ENCODE measurements around the gene LAMA2.
"Not testable (repeated sequence)": the region's sequence is repeated elsewhere in the genome, so short reads cannot be mapped to it uniquely, and the experiment has no call there.

Gene LAMA2

DNA sequence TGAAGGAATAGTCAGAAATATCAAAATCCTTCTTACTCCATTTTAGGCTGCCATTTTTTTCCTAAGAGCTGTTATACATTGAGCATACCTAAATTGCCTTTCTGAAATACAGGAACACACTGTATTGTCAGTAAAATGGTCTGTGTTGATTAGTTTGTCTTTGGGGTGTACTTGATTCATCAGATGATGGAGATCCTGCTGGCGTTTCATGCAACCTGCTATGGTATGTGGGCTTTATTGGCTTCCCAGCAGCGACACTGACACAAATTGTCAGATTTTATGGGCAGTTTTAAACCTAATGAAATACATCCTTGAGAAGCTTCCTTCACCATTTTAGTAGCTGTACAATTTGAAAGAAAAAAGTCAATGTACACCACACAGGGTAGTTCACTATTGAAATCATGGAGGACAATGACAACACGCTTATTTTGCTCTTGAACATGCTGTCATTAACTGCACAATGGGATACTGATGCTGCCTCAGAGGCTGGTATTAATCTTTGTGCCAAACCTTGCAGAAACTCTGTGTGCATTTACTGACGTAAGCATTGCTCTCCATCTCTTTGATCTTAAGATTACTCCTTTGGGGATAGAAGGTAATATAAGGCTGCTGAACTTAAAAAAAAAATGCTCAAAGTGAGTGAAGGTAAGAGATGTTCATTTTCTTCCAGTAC lies 124.9 kb downstream of the LAMA2 start:
- no peak for DNase-seq

DNA sequence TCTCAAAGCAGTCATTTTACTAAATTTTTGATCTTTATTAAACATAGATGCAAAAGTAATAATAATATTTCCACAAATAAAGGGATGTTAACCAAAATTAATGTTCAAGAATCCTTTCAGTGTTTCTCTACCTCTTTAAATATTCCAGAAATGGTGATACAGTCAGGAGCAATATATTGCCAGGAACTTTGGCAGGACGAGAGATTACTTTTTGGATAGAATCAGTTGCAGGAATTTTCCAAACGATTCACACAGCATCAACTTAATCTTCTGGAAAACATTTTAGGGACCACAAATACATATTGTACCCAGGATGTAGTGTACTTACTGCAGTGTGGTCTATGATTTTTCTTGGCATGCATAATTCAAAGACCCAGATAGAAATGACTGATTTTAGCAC lies 125.7 kb downstream of the LAMA2 start:
- DNase-seq, result no peak

- DNase-seq, result peak; percentile 25
These were observed 126.9 kb downstream of the LAMA2 start for GRCh38 chr6:129009851-129010250.

DNA sequence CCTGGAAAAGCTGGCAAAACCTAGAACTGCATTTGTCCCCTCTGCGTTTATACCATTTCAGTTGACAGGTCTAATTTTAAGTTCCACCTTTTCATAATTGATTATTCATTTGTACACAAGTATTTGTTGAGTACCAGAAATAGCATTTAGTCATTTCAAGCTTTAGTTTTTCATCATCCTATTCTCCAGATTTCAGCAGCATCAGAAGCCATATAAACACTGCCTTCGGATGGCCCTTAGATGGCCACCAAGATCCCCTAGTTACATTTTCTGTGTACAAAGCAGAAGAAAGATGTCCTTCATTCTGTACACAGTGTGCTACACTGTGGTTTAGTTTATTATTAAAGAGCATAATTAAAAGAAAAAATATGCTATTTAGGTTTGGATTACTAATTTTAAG lies 131.4 kb downstream of the LAMA2 start:
- no peak for DNase-seq

DNA sequence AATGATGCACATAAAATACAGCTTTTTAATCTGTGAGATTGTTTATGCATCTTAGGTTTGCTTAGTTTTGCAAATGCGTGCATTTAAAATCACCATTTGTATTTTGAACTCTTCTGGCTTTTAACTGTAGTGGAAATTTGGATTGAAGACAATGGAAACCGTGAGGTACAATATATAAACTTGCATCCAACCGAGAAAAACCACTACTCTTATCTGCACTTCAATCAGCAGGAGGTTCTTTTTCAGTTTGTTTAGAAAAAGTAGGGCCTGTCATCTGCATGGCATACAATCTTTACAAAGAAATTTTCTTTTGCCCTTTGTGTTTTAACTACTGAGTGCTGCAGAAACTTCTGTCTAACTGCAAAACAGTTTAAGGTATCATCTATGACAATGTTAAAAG lies 132.8 kb downstream of the LAMA2 start:
- no peak for DNase-seq

DNA sequence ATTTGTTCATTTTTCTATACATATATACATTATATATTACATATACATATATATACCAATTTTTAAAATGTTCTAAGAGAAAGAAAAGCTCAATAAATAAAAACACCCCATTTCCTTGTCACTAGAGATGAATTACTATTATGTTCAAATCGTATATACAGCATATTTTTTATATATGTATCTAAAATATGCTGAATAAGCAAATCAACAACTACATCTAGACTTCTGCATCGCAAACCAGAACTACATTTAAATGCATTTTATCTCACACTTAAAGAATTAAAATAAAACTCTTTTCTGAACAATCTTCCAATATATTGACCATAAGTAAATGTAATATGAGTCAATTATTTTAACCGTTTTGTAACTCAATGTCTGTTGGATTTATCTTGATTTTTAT lies 133.9 kb downstream of the LAMA2 start:
- no peak for DNase-seq

DNA sequence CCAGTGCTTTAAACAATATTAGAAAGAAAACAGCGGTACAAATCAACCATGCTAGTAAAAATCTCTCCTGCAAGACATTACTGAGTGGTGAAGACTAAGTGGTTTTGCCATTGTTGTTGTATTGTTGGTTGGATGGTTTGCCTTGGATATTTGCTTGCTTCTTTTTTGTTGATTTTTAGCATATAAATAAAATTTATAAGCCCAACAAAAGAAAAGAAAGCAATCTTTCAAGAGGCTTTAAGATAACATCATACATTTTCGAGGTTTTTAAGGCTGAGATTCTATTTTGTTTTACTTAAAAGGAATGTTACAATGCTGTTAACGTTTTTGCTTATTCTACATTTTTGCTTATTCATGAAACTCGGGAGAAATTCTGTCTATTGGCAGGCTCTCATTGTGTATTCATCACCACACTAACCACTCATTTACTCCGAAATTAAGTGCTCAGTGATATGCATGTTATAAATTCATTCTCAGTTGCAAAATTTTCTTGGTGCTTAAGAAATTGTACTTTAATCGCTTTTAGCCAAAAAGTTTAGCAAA lies 139.1 kb downstream of the LAMA2 start:
- DNase-seq, result no peak

DNA sequence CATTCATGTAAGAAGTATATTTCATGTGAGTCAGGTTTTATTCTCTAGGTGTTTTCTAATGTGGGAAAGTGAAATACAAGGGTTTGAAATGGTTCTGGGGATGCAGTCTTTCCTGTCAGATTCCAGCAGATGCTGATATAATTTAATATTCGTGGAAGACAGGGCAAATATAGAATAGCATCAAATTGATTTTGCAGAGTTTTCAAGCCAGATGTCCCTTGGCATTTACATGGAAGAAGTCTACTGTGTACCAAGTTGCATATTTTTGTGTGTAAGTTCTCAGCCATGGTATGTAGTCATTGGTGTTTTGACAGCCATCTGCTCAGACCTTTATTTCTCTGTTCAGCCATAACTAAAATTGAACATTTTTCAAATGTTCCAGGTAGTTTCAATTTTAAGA lies 143.7 kb downstream of the LAMA2 start:
- DNase-seq, result no peak

DNA sequence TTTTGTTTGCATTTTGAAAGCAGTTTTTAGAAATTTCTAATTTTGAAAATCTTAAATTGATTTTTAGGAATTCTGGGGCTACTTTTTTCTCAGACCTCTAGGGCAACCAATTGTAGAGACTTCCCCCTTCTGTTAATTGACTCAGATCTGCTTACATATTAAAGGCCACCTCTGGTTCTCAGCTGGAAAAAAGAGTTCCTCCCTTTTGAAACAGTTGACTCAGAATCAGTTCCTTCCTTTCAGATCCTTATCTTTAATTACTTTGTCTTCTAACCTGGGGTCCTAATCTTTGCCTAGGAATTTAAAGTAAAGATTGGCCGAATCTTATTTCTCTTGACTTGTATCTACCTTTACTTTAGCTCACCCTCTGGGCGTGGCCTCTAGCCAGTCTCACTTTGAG lies 146.8 kb downstream of the LAMA2 start:
- DNase-seq, result no peak

GRCh38 chr6:129030215-129030614 lies 147.3 kb downstream of the LAMA2 start:
- DNase-seq, result no peak

DNA sequence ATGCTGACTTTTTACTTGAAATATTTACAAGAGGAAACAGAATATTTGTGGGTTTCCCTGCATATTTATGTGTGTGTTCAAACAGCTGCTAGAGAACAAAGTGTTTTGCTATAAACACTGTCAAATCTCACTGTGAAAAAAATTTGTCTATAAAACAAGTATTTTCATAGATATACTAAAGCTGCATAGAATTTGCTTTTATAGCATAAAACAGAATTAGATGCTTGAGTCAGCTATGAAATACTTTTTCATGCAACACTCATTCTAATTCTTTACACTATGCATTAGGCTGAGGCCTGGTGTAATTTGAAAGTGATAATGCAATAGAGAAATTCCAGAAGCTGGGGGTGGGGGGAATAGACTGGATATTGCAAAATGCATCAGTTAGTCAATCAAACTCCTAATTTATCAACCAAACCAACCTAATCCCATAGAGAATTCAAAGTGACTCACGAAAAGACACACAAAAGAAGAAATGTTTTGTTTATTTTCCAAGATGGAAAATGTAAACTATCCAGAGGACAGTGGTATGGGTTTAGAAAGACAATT lies 148.2 kb downstream of the LAMA2 start:
- no peak for DNase-seq

- DNase-seq, result no peak
These were observed 149.7 kb downstream of the LAMA2 start for GRCh38 chr6:129032602-129033001.

DNA sequence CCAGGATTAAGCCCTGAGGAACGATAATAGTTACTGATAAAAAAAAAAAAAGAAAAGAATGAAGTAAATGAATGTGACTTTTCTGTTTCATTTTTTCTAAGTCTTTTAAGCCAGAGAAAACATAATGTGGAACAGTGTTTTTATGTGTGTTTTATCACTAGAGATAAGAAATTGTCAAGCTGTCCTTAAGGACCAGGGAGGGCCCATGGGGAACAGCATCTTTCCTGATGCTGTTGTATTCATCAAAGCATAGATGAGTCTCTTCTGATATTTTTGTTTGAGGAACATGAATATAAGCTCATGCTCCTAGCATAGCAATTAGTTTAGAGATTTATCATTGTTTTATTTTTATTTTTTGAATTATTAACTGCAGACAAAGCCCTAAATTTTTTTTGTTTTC lies 150.2 kb downstream of the LAMA2 start:
- DNase-seq, result no peak

DNA sequence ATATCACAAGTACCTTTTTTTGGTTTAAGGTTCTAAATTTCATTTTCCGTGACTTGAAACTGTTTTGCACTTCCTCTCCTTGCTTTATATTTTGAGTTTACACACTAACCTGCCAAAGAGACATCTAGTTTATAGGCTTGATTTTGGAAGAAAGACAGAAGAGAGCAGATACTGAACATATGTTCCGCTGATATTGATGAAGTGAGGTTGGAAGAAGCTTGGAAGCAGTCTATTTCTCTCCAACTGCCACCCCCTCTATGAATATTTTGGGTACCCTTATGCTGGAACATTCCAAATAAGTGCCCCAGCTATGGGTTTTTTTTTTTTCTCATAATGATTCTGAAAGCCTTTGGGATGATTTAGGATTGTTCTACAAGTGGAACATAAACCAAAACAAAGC lies 150.6 kb downstream of the LAMA2 start:
- DNase-seq, result no peak

DNA sequence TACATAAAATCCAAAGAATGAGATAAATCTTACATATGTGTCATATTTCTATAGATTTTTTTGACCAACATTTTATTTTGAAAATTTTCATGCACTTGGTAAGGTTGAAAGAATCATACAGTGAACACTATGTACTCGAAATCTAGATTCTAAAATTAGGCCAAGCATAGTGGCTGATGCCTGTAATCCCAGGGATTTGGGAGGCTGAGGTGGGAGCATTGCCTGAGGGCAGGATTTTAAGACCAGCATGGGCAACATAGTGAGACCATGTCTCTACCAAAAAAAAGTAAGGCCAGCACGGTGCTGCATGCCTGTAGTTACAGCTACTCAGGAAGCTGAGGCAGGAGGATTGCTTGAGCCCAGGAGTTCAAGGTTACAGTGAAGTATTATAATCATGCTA lies 158.6 kb downstream of the LAMA2 start:
- no peak for DNase-seq

- no peak for DNase-seq
These were observed 163.6 kb downstream of the LAMA2 start for GRCh38 chr6:129046526-129046925.

- no peak for DNase-seq
These were observed 164.9 kb downstream of the LAMA2 start for GRCh38 chr6:129047834-129048233.

DNA sequence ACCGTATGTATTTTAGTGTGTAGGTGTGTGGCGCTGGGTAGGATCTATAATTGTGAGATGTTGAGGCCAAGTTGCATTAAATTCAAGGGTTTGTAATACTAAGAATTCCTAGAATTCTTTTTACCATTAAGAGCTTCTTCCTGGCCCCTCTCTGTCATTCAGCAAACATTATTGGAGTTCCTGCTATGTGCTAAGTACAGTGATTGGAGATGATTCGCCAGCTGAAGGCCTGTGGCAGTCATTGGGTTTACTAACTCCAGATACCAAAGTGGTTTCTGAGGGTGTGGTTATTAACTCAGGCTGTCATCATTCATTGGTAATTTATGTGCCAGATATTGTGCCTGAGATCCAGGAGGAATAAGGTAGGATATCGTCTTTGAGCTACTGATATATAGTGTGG lies 167.1 kb downstream of the LAMA2 start:
- no peak for DNase-seq

DNA sequence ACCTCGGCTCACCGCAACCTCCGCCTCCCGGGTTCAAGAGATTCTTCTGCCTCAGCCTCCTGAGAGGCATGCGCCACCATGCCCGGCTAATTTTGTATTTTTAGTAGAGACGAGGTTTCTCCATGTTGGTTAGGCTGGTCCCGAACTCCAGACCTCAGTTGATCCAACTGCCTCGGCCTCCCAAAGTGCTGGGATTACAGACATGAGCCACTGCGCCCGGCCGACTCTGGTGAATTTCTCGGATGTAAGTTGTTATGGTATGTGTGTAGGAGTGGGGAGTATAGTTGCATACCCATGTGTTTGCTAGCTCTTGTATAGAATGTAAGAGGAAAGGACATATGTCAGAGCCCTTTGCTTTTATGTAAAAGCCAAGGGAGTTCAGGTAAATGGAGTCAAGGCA lies 170.2 kb downstream of the LAMA2 start:
- not testable (repeated sequence) for DNase-seq

GRCh38 chr6:129055796-129056195 lies 172.9 kb downstream of the LAMA2 start:
- no peak for DNase-seq

DNA sequence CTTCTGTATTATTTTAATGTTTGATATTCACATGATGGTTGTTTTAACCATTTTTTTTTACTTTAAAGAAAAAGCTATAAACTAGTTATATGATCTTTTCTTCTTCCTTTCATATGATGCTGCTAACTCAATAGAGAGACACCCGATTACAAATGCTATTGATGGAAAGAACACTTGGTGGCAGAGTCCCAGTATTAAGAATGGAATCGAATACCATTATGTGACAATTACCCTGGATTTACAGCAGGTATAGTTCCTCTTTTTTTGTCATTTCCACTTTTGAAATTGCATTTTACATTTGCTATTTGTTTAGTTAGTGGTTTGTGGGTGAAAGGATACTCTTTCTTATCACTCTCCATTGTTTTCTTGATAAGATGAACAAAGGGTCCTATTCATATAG lies 176.7 kb downstream of the LAMA2 start:
- no peak for DNase-seq

GRCh38 chr6:129069006-129069405 lies 186.1 kb downstream of the LAMA2 start:
- DNase-seq, result no peak

DNA sequence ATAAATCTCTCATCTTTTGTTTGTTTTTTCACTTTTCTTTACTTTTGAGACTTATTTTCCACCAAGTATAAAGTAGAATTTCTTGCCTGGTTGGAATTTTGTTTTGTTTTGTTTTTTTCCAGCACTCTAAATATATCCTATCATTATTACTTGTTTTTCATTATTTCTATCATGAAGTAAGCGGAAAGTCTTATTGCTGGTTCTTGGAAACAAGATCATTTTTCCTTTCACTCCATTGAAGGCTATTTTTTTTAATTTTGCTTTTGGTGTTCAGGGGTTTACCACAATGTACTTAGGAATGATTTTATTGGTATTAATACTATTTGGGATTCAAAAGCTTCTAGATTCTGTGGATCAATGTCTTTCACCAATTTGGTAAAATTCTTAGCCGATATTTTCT lies 190.1 kb downstream of the LAMA2 start:
- DNase-seq, result no peak

GRCh38 chr6:129073691-129074395 lies 190.9 kb downstream of the LAMA2 start:
- no peak for DNase-seq

Data from eye (tissue), 1 donor.